Liver (tissue), 9 donors: Measurements from ENCODE around the gene TYW1. TPM values are rescaled to one million over a fixed set of nuclear protein-coding genes. Genes with fewer than 3 reads are reported as not detected.

ENCODE experiments used
- DNase-seq: peaks from one replicate; pipeline ENCODE4 v3.0.0-alpha.2; 2017; ENCODE audit warnings: low spot score
- H3K27ac ChIP-seq, 2 donors: one replicate each; pipeline ENCODE4 v1.7.0; 2013; ENCODE audit warnings: inconsistent platforms in 2 of 2, low read length in 2 of 2, control low read depth in 1 of 2, low read depth in 1 of 2, mild to moderate bottlenecking in 1 of 2
- H3K27me3 ChIP-seq, 4 donors: one replicate each; pipeline versions ENCODE4 v1.6.1 to v1.7.0; 2013; ENCODE audit warnings: low read length in 3 of 4, inconsistent platforms in 1 of 4, mild to moderate bottlenecking in 1 of 4, moderate library complexity in 1 of 4; ENCODE audit not compliant: control insufficient read depth in 4 of 4, insufficient read depth in 4 of 4
- H3K36me3 ChIP-seq, 4 donors: one replicate each; pipeline versions ENCODE4 v1.6.1 to v1.7.0; 2013; ENCODE audit warnings: low read length in 3 of 4, mild to moderate bottlenecking in 3 of 4, low read depth in 1 of 4, moderate library complexity in 1 of 4; ENCODE audit not compliant: control insufficient read depth in 4 of 4, insufficient read depth in 3 of 4
- H3K4me1 ChIP-seq, 4 donors: one replicate each; pipeline versions ENCODE4 v1.6.1 to v1.7.0; 2013; ENCODE audit warnings: low read length in 3 of 4, mild to moderate bottlenecking in 3 of 4, moderate library complexity in 1 of 4; ENCODE audit not compliant: control insufficient read depth in 4 of 4, insufficient read depth in 4 of 4
- H3K4me3 ChIP-seq, 3 donors: one replicate each; pipeline versions ENCODE4 v1.6.1 to v1.7.0; 2013; ENCODE audit warnings: low read length in 3 of 3, control low read depth in 1 of 3, low read depth in 1 of 3, mild to moderate bottlenecking in 1 of 3
- H3K9ac ChIP-seq, 2 donors: one replicate each; pipeline ENCODE4 v1.7.0; 2013; ENCODE audit warnings: low read length in 2 of 2, mild to moderate bottlenecking in 2 of 2, moderate library complexity in 2 of 2, control low read depth in 1 of 2, low read depth in 1 of 2
- H3K9me3 ChIP-seq, 4 donors: one replicate each; pipeline versions ENCODE4 v1.6.1 to v1.7.0; 2013; ENCODE audit warnings: low read length in 3 of 4; ENCODE audit not compliant: control insufficient read depth in 4 of 4
- ATF3 ChIP-seq: IDR thresholded peaks from 2 replicates; pipeline ENCODE4 v1.6.1; 2016; ENCODE audit warnings: antibody characterized with exemption
- CTCF ChIP-seq: fragments of 150-350 bp; IDR thresholded peaks from 2 replicates; pipeline ENCODE4 v1.5.1; 2017; ENCODE audit warnings: improper control_type of control experiment, low read depth, low read length; ENCODE audit not compliant: missing input control
- EGR1 ChIP-seq, 2 donors: IDR thresholded peaks; 2 replicates each; pipeline ENCODE4 v1.6.1; 2016 to 2018; ENCODE audit warnings: antibody characterized with exemption in 2 of 2, low read depth in 2 of 2
- FOXA1 ChIP-seq: IDR thresholded peaks from 2 replicates; pipeline ENCODE4 v1.6.1; 2016; ENCODE audit warnings: antibody characterized with exemption
- FOXA2 ChIP-seq: IDR thresholded peaks from 2 replicates; pipeline ENCODE4 v1.6.1; 2016; ENCODE audit warnings: antibody characterized with exemption
- GABPA ChIP-seq, 2 donors: IDR thresholded peaks in 1 of 2; conservative IDR thresholded peaks in 1 of 2; 2 replicates each; pipeline ENCODE4 v1.6.1; 2016; ENCODE audit warnings: antibody characterized with exemption in 2 of 2, mild to moderate bottlenecking in 1 of 2, moderate library complexity in 1 of 2
- HNF4A ChIP-seq, 2 donors: conservative IDR thresholded peaks; 2 replicates each; pipeline ENCODE4 v1.6.1; 2016; ENCODE audit warnings: antibody characterized with exemption in 2 of 2, mild to moderate bottlenecking in 2 of 2
- HNF4G ChIP-seq: IDR thresholded peaks from 2 replicates; pipeline ENCODE4 v1.6.1; 2016; ENCODE audit warnings: antibody characterized with exemption
- JUND ChIP-seq, 2 donors: IDR thresholded peaks; 2 replicates each; pipeline ENCODE4 v1.6.1; 2016; ENCODE audit warnings: antibody characterized with exemption in 2 of 2
- MAX ChIP-seq: IDR thresholded peaks from 2 replicates; pipeline ENCODE4 v1.6.1; 2016; ENCODE audit warnings: antibody characterized with exemption
- NR2F2 ChIP-seq: IDR thresholded peaks from 2 replicates; pipeline ENCODE4 v1.6.1; 2016; ENCODE audit warnings: antibody characterized with exemption
- RAD21 ChIP-seq, 2 donors: IDR thresholded peaks; 2 replicates each; pipeline ENCODE4 v1.6.1; 2016; ENCODE audit warnings: antibody characterized with exemption in 2 of 2, mild to moderate bottlenecking in 2 of 2
- REST ChIP-seq: IDR thresholded peaks from 2 replicates; pipeline ENCODE4 v1.6.1; 2016; ENCODE audit warnings: antibody characterized with exemption, mild to moderate bottlenecking
- RXRA ChIP-seq, 2 donors: IDR thresholded peaks; 2 replicates each; pipeline ENCODE4 v1.6.1; 2017 to 2018; ENCODE audit warnings: antibody characterized with exemption in 2 of 2, mild to moderate bottlenecking in 1 of 2
- SP1 ChIP-seq: IDR thresholded peaks from 2 replicates; pipeline ENCODE4 v1.6.1; 2018; ENCODE audit warnings: antibody characterized with exemption, mild to moderate bottlenecking
- TAF1 ChIP-seq: conservative IDR thresholded peaks from 2 replicates; pipeline ENCODE4 v1.6.1; 2016; ENCODE audit warnings: antibody characterized with exemption, mild to moderate bottlenecking
- YY1 ChIP-seq: IDR thresholded peaks from 2 replicates; pipeline ENCODE4 v1.6.1; 2016; ENCODE audit warnings: antibody characterized with exemption, mild to moderate bottlenecking
- WGBS: extraction: QIAGEN DNeasy Blood & Tissue Kit; methylation state at CpG from one replicate; pipeline ENCODE4 v1.1.7; 2013; 5-methylcytosine and 5-hydroxymethylcytosine counted together
- polyA plus RNA-seq, 2 donors: library from polyadenylated mRNA; stranded (reverse) in 1 of 2; unstranded in 1 of 2; fragments of 200-250 nt in 1 of 2; fragments of >200 nt in 1 of 2; fragmentation: Nextera tagmentation in 1 of 2; extraction: Ambion mirVana in 1 of 2; gene quantifications; one replicate each; pipeline versions ENCODE4 v1.2.1 to v1.2.3, GENCODE V29; 2013 to 2015
- total RNA-seq, 2 donors: library from RNA; depleted of rRNA; stranded (reverse); fragments of >200 nt; gene quantifications; one replicate each; pipeline ENCODE4 v1.2.3, GENCODE V29; 2014
- donor health status: healthy.
- donor health status: healthy.
- donor health status: healthy.
- donor health status: healthy.
- donor health status: healthy.

TYW1 gene
- total and polyA plus RNA-seq, 4 donors = 6.7 to 16.6 (median 9.9) TPM

GRCh38 chr7:67021260-67021659 is 24.6 kb downstream of the TYW1 start:
- Histone ChIP-seq H3K4me1 (no peaks in the 10 kb centered on the region), H3K9me3 (no peaks in the 10 kb centered on the region), H3K4me3 (no peak overlapping the region), H3K27me3 (no peaks in the 10 kb centered on the region), H3K36me3 (peaks cover 11 to 30% (median 20%) of the 10 kb centered on the region in 4 donors), H3K9ac (no peak overlapping the region), H3K27ac (no peak overlapping the region)
- WGBS = 95% methylated on average over 7 of the region's 7 CpGs
- TF ChIP-seq FOXA2 (no peak), REST (no peak), JUND (IDR thresholded peaks at IDR 0.05) (no peak), HNF4G (no peak), HNF4A (conservative IDR thresholded peaks at IDR 0.05) (no peak), RAD21 (IDR thresholded peaks at IDR 0.05) (no peak), EGR1 (IDR thresholded peaks at IDR 0.05; ENCODE audit: low read depth in 2 of 2) (no peak), CTCF (no peak), GABPA (IDR thresholded peaks at IDR 0.05 in 1 of 2, conservative IDR thresholded peaks at IDR 0.05 in 1 of 2) (no peak), FOXA1 (no peak), SP1 (no peak), RXRA (IDR thresholded peaks at IDR 0.05) (no peak), ATF3 (no peak), NR2F2 (no peak), TAF1 (no peak), MAX (no peak)
- DNase-seq = no peak

GRCh38 chr7:67022511-67022910 is 25.9 kb downstream of the TYW1 start:
- 94% methylated on average over 3 of the region's 3 CpGs for WGBS
- Histone ChIP-seq H3K4me1 (no peaks in the 10 kb centered on the region), H3K9me3 (no peaks in the 10 kb centered on the region), H3K27ac (no peak overlapping the region), H3K27me3 (no peaks in the 10 kb centered on the region), H3K9ac (no peak overlapping the region), H3K4me3 (no peak overlapping the region), H3K36me3 (peaks cover 9 to 30% (median 20%) of the 10 kb centered on the region in 4 donors)
- no peak for DNase-seq
- TF ChIP-seq GABPA (IDR thresholded peaks at IDR 0.05 in 1 of 2, conservative IDR thresholded peaks at IDR 0.05 in 1 of 2) (no peak), TAF1 (no peak), CTCF (no peak), REST (no peak), MAX (no peak), RXRA (IDR thresholded peaks at IDR 0.05) (no peak), RAD21 (IDR thresholded peaks at IDR 0.05) (no peak), HNF4A (conservative IDR thresholded peaks at IDR 0.05) (no peak), ATF3 (no peak), YY1 (no peak), EGR1 (IDR thresholded peaks at IDR 0.05; ENCODE audit: low read depth in 2 of 2) (no peak), SP1 (no peak), JUND (IDR thresholded peaks at IDR 0.05) (no peak), NR2F2 (no peak)
